ENCODE results near the gene TSPAN14. TPM values are rescaled to one million over a fixed set of nuclear protein-coding genes. Genes with fewer than 3 reads are reported as not detected.
A peak's percentile ranks its signal among the peaks of the same experiment; 100 is the strongest.
"Not testable (repeated sequence)": the region's sequence is repeated elsewhere in the genome, so short reads cannot be mapped to it uniquely, and the experiment has no call there.

The TSPAN14 gene
- total RNA-seq, 1 donor from 2014 or later: 126 TPM

GRCh38 chr10:80530816-80531215, 76.7 kb downstream of the TSPAN14 start:
- Mint-ChIP-seq H3K9me3 (ENCODE audit: low read depth) (no peaks in the 10 kb centered on the region), H3K27ac (no peak overlapping the region), H3K4me3 (ENCODE audit: low read depth) (no peak overlapping the region), H3K27me3 (no peaks in the 10 kb centered on the region), H3K36me3 (ENCODE audit: insufficient read depth) (peaks cover 3% of the 10 kb centered on the region), H3K4me1 (ENCODE audit: low read depth) (peaks cover 3% of the 10 kb centered on the region)
- DNase-seq (ENCODE audit: low spot score, unreplicated experiment): no peak
- no peak for TF ChIP-seq CTCF (IDR thresholded peaks at IDR 0.05; ENCODE audit: unreplicated experiment)

- H3K4me1 Mint-ChIP-seq (ENCODE audit: low read depth): peaks cover 3% of the 10 kb centered on the region
- H3K36me3 Mint-ChIP-seq (ENCODE audit: insufficient read depth): peaks cover 3% of the 10 kb centered on the region
- DNase-seq (ENCODE audit: low spot score, unreplicated experiment): no peak
- H3K27me3 Mint-ChIP-seq: no peaks in the 10 kb centered on the region
- no peak overlapping the region for H3K4me3 Mint-ChIP-seq (ENCODE audit: low read depth)
- no peak for TF ChIP-seq CTCF (IDR thresholded peaks at IDR 0.05; ENCODE audit: unreplicated experiment)
- no peak overlapping the region for H3K27ac Mint-ChIP-seq
- no peaks in the 10 kb centered on the region for H3K9me3 Mint-ChIP-seq (ENCODE audit: low read depth)
Observed at GRCh38 chr10:80532571-80532970, 78.5 kb downstream of the TSPAN14 start.

- DNase-seq (ENCODE audit: low spot score, unreplicated experiment); H3K27me3 Mint-ChIP-seq; H3K4me1 Mint-ChIP-seq (ENCODE audit: low read depth); H3K27ac Mint-ChIP-seq; H3K36me3 Mint-ChIP-seq (ENCODE audit: insufficient read depth); H3K4me3 Mint-ChIP-seq (ENCODE audit: low read depth); H3K9me3 Mint-ChIP-seq (ENCODE audit: low read depth): not testable (repeated sequence)
Observed at GRCh38 chr10:80534059-80534458, 79.9 kb downstream of the TSPAN14 start.

- H3K9me3 Mint-ChIP-seq (ENCODE audit: low read depth); DNase-seq (ENCODE audit: low spot score, unreplicated experiment); H3K36me3 Mint-ChIP-seq (ENCODE audit: insufficient read depth); H3K4me3 Mint-ChIP-seq (ENCODE audit: low read depth); H3K27ac Mint-ChIP-seq; H3K27me3 Mint-ChIP-seq; H3K4me1 Mint-ChIP-seq (ENCODE audit: low read depth): not testable (repeated sequence)
Observed at GRCh38 chr10:80534646-80535045, 80.5 kb downstream of the TSPAN14 start.

GRCh38 chr10:80535671-80536360, 81.7 kb downstream of the TSPAN14 start:
- peak; percentile 29 for DNase-seq (ENCODE audit: low spot score, unreplicated experiment)
- Mint-ChIP-seq H3K36me3 (ENCODE audit: insufficient read depth) (peaks cover 3% of the 10 kb centered on the region), H3K4me3 (ENCODE audit: low read depth) (peak overlapping the region; percentile 74), H3K27ac (peak overlapping the region; percentile 89), H3K4me1 (ENCODE audit: low read depth) (peaks cover 3% of the 10 kb centered on the region), H3K27me3 (peaks cover 6% of the 10 kb centered on the region), H3K9me3 (ENCODE audit: low read depth) (no peaks in the 10 kb centered on the region)
- TF ChIP-seq CTCF (IDR thresholded peaks at IDR 0.05; ENCODE audit: unreplicated experiment): peak; percentile 67

- no peak for TF ChIP-seq CTCF (IDR thresholded peaks at IDR 0.05; ENCODE audit: unreplicated experiment)
- peak overlapping the region; percentile 76 for H3K27ac Mint-ChIP-seq
- H3K9me3 Mint-ChIP-seq (ENCODE audit: low read depth): no peaks in the 10 kb centered on the region
- H3K4me3 Mint-ChIP-seq (ENCODE audit: low read depth): peak overlapping the region; percentile 74
- no peak for DNase-seq (ENCODE audit: low spot score, unreplicated experiment)
- H3K4me1 Mint-ChIP-seq (ENCODE audit: low read depth): peaks cover 3% of the 10 kb centered on the region
- peaks cover 12% of the 10 kb centered on the region for H3K27me3 Mint-ChIP-seq
- H3K36me3 Mint-ChIP-seq (ENCODE audit: insufficient read depth): peaks cover 3% of the 10 kb centered on the region
Observed at GRCh38 chr10:80536361-80536835, 82.3 kb downstream of the TSPAN14 start.
